Nucleus accumbens (tissue), 56 donors: ENCODE results near the gene HIF1AN.

ENCODE experiments used
- DNase-seq, 56 donors: peaks; one replicate each; lab custom pipeline; 2025; lab: John Stamatoyannopoulos, UW

The HIF1AN gene

DNA sequence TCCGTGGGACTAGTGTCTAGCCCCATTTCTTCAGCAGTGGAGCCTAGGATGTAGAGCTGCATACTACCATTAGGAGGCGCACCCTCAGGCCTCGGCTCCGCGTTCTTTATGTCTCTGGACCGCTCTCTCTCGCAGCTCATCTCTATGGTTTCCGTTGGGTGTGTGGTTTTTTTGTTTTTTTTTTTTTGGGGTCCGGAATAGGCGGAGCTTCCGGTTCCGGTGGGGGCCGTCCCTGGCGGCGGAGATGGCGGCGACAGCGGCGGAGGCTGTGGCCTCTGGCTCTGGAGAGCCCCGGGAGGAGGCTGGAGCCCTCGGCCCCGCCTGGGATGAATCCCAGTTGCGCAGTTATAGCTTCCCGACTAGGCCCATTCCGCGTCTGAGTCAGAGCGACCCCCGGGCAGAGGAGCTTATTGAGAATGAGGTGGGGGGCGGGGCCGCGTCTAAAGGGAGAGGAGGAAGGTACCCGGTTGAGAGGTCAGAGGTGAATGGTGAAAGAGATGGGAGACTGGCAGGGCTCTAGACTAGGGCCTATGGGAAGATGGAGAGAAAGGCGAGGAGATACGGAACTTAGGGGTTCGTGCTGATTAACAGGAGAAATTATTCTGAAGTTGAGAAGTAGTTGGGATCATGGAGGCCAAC lies at the start of gene HIF1AN:
Gene HIF1AN, plus strand, starts transcription at position 229 of the 639 bp plus-strand sequence. Its CDS starts 16 bp downstream, at position 245.
- peak in 55 of 56 donors; percentile 36 to 93 (median 80) for DNase-seq

DNA sequence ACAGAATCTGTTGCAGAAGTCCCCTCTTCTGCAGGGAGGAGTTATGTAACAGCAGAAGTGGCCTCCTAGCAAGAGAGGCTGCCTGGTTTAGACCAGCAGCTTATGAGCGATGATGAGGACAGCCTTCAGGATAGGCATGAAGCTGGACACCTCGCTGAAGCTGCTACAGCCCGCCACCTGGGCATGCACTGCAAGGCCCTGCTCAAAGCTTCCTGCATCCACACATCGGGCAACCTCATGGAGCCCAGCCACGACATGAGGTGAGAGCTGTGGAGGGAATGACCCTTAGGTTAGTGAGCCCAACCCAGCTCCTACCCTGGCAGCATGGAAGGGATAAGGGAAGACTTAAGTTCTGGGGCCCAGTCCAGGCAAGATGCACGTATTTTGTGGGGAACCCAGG lies 48.2 kb upstream of the HIF1AN start:
- no peak for DNase-seq

DNA sequence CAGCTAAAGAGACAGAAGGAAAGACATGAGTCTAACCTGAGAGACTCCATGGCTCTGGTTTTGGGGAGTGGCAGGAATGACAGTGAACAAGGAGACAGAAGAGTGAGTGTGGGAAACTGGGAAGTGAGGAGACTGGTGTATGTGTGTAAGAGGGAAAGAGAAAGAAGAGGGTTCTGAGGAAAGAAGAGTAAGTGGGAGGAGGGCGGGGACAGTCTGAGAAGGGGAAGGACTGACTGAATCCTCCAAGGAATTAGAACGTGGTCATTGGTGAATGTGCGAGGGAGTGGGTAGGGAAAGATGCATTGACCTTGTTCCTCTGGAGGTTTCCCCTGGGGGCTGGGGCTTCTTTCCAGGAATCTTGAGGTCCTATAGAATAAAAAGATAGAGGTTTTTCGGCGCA lies 46.3 kb upstream of the HIF1AN start:
- DNase-seq: no peak

DNA sequence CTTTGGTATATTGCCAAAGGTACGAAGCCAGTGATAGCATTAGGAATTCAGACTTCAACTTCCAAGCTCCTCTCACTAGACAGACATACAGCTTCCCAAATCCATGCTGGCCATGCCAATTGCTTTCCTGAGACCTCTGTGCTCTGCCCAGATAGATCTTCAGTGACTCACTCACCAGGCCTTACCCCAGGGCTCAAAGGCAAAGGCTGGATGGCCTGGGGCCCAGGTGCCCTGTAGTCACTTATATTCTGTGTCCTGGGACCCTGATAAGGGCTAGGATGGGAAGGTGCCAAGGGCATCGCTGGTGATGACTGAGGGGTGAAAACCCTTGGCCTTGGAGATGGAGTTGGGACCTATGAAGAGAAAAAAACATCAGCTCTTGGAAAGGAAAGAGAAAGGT lies 45.2 kb upstream of the HIF1AN start:
- no peak for DNase-seq

DNA sequence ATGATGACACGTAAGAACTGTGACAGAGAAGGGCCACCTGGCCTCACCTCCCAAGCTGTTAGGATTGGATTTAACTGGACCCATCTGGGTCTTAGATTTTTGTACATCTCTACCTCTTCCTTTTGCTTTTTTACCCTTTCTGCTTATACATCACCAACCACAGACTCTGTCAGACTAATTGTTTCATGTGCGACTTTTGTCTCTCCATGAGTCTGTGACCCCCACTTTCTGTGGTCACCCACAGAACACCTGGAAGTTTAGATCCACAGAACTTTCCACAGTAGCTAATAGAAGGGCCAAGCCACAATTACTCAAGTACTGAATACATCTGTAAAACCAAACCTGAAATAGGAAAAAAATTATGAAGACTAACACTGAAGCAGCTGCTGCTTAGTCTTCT lies 39.2 kb upstream of the HIF1AN start:
- no peak for DNase-seq

DNA sequence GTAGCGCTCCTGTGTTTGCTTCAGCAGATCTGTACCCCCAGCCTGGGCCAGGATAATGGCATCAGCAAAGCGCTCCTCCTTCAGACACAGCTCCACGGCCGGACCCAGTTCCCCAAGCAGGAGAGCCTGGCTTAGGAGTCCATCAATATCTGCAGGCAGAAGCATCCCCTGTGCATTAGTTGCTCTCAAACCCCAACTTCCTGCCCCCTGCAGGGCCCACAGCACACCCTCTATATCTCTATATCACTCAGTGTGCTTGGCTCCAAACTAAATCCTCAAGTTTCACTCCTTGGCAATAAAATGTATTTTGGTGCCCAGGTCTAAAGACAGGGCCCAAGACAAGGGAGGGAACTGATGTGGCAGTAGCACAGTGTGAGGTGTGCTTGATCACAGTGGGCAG lies 37.7 kb upstream of the HIF1AN start:
- DNase-seq: no peak

DNA sequence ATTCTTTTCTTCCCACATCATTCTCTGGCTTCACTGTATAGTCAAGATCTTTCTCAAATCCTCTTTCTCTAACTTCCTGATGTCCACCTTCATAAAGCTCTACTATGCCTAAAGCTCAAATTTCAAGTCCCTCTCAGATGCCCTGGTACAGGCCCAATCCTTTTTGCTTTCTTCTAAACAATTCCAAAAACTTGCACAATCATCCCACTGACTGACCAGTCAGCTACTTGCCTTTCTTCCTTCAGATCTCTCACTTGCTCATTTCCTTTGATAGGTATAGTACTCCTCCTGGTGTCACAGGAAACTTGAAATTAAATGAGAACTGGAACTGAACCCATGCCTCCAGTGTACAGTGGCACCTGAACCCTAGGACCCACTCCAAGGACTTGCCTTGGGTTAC lies 34.3 kb upstream of the HIF1AN start:
- no peak for DNase-seq

DNA sequence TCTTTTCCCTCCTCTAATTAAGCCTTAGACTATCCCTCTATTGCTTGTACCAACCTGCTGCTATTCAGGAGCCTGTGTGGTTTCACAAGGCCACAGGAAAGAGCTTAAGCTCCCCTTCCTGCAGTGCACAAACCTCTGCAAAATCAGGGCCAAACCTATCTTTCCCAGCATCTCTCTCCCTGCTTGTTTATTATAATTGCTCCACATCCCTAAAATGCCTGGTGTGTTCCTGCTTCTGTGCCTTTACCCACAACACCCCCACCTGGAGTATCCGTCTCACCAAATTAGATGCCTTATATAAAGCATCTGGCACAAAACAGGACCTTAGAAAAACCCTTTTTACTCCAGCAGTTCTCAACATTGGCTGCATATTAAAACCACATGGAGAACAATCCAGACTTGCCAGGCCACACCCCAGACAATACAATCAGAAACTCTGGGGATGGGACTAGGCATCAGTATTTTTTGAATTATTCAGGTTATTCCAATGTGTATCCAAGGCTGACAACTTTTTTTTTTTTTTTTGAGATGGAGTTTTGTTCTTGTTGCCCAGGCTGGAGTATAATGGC lies 32.7 kb upstream of the HIF1AN start:
- DNase-seq: no peak

DNA sequence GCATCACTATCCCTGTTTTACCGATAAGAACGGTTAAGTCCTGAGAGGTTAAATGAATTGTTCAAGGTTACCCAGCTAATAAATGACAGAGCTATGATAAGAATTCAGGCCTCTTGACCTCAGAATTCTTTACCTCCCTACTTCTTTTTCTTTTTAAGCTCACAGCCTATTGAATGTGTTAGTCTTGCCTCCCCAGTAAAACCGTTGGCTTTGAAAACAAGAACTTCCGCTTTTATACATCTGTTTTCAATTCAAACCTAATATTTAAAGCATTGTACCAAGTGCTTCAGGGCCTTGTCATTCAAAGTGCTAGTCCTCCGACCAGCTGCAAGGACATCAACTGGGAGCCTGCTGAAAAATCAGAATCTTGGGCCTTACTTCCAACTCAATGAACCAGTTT lies 31.6 kb upstream of the HIF1AN start:
- DNase-seq: no peak

DNA sequence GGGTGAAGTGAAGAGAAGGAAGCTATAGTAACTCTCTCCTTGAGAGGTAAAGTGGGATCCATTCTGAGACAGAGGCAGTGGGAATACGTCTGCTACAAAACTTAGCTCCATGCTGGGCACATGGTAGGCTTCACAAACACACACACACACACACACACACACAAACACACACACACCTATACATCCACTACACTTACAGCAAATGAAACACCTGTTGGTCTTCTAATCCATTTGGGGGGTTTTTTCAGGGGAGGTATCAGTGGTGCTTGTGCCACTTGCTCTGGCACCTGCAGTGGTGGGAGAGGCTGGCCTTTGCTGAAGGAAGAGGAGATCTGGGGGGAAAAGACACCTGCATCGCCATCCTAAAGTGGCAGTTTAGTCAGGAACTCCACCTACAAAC lies 30.6 kb upstream of the HIF1AN start:
- no peak for DNase-seq

DNA sequence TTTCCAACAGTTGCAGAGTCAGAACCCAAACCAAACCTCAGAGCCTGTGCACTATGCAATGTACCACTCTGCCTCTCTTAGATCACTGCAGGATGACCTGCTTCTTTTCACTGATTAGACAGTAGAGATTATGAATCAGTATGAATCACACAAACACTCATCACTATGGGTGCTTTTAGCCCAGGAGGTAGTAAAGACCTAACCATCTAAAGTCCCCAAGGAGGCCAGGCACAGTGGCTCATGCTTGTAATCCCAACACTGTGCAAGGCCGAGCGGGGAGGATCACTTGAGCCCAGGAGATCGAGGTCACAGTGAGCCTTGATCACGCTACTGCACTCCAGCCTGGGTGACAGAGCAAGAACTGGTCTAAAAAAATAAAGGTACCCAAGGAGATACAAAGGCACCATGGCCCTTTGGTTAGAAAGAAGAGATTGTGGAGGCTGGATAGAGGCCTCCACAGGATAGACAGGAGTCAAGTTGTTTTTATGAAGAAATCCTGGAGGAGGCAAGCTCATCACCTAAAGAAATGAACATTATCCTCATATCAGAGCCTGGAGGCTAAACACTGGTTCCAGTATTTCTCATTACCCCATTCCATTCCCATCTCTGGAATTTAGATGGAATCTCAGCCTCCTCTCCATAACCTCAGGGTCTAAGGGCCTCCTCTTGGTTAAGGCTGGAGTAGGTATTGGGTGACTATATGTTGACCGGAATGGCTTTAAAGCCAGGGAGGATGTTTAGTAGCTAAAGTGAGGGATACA lies 29.0 kb upstream of the HIF1AN start:
- no peak for DNase-seq

DNA sequence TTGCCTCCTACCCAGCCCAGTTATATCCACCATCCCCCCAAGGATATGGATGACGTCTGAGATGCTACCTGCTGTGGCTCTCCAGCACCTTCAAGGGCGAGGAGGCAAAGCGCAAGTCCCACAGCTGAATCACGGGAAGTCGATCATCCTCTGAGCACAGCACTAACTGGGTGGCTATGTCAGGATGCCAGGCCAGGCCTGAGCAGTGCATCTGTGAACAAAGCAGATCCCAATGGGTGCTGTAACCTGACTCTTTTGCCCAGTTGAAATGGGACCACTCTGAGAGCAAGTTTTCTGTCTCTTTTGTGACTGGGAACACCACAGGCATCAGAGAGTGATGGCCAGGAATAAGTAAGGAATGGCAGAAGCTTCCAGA lies 28.4 kb upstream of the HIF1AN start:
- DNase-seq: no peak

DNA sequence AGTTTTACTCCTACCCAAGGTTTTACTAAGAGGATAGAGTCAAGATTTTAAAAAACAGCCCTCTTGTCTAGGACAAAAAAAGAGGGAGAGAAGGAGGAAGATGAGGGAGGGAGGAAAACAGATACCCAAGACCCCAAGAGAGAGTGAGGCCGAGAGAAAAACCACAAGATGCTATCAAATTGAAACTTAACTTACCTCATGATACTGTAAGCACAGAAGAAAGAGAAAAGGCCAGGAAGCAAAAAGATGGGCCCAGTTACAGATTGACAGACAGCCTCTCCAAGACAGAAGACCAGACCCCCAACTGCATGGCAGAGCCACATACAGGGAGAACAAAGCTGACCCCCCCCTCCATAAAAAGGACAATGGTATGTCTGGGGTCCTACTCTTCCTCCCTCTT lies 27.5 kb upstream of the HIF1AN start:
- no peak for DNase-seq

DNA sequence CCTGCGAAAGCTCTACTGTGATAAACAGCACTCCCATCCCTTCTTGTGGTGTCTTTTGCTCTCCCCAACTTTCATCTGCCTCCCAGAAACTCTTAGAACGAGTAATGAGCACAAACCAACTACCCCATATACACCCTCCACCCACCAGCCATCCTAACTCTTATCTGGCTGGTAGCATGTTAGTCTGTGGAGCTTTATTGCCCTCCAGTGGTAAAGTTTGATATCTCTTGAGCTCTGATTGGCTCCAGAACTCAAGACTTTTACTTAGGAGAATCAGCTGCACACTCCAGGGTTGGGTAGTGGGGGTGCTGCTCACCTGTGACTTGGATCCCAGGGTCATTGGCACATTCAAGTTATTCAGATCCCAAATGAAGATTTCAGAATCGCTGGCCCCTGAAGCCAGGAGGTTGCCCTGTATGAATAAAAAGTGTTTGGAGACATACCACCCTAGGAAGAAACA lies 27.0 kb upstream of the HIF1AN start:
- DNase-seq: no peak

DNA sequence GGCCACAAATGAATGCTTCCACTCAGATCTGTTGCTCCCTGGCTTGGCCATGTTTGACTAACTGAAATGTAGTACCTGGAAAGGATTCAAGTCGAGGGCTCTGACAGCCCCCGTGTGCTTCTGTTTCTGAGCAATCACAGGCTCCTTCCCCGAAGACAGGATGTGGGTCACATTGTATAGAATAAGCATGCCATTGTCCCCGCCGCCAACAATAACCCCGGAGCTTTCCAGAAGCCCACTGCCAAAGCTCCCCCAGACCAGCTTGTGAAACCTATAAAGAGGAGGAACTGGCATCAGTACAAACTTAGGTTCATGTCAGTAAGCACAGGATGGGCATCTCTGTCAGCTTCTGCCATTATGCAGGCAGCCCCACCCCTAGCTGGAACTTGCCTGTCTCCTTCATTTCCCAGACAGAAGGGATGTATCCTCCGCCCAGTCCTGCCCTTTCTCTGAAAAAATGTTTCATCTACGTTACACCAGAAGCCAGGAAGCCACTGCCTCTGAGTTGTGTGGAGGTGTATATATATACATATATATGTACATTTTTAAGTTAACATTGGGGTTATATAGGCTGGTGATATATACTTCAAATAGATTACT lies 26.4 kb upstream of the HIF1AN start:
- no peak for DNase-seq

DNA sequence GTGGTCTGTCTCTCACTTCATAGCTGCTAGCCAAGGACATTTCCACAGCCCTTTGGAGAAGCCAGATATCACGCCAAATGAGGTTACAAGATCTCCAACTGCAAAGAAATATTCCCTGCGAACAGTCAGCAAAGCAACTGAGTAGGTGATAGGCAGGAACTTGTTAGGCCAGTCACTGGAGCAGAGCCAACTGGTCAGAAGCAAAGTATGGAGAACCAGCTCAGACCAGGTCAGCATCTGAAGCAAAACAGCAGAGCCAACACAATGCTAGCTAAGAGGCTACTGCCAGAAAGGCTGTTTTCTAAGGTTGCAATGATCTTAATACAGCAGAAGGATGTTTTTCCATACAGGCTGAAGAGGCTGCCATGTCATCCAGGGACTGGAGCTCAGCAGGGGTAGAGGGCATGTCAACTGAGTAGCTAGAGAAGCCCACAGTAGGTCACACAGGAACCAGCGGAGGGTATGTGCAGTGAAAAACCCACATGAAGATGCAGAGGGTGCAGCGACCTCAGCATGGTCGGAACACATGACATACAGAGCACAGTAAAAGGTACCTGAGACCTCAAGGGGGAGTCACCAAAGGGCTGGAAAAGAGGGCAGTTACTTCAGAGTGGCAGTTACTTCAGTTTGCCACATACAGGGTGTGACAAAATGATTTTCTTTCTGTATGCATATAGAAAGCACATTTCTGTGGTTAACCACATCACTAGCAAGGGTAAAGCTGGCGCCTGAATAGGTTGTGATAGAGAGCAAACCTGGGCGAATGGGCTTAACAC lies 25.0 kb upstream of the HIF1AN start:
- DNase-seq: no peak

DNA sequence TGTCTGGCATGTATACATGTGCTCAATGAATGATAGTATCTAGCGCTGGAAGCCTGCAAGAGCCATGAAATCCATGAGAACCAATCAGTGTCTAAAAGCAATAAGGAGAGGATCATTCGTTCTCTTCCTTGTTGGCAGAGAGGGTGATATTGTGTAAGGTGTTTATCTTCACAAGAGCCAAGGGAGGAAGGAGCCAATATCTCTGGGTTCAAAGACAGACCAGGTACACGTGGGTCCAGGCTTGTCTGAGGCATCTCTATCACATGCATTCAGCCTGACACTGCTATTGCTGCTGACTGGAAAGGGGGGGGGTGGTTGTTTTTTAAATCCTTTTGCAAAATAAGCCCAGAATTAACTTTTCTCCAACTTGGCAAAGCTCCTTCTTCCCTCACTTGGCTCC lies 20.1 kb upstream of the HIF1AN start:
- DNase-seq: no peak

DNA sequence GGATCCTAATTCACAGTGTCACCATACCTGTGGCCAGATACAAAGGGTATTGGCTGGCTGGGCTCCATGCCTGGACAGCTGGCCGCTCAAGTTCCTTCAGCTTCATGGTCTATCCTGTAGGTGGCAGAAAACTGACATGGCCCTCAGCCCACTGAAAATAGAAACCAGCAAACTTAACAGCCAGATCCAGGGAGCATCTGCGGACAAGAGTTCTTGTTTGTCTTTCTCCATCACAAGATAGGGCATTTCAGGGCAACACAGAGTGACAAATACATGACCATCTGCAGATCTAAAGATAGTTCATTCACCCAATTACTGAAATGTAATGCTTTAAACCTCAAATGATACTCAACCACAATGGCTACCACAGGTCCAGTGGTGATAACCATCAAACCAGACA lies 18.9 kb upstream of the HIF1AN start:
- DNase-seq: no peak

DNA sequence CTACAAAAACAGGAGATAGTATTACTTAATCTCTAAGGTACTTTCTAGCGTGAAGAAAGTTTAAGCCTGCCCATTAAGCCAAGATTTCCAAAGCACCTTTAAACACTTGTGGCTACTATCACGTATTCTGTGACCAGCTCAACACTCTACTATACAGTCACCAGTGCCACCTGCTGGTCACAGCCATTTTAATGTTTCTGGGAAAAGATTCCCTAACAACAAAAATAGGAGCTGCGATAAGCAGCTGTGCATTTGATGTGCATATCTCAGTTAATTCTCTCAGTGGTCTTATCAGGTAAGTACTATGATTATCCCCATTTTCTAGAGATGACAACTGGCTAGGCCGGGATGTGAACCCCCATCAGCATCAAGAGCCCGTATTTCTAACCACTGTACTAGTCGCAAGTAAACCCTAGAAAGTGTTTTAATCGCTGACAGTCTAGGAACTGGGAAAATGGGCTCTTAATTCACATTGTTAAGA lies 16.9 kb upstream of the HIF1AN start:
- peak in 41 of 56 donors; percentile 1 to 81 (median 21) for DNase-seq

DNA sequence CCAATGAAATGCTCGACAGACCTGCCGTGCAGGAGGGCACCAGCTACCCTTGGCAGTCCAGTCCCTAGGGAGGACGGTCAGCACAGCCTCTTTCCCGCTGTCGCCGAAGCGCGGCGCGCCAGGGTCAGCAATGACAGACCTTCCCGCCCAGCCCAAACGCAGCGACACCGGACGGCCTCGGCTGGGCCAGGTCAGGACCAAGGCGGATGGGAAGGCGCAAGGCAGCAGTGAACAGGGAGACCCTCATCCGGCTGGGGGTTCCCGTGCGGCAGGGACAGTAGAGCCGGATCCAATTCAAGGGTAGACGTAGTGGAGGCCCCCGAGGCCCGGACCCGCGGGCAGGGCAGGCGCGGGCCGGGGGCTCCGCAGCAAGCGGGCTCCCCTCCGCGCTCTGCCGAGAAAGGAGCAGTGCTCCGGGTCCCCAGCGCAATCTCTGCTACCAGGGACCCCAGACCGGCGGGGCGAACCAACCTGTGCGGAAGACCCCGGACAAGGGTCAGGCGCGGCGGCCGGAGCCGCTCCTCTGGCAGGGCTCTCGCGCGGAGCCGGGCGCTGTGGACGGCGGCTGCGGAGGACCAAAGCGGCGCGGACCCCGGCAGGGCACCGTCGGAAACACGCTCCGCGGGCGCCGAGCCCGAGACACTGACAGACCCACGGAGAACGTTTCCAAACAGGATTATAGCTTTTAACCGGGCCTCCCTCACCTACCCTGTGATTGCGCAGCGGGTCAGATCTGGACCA lies 16.3 kb upstream of the HIF1AN start, which contains the start of gene SEC31B:
Gene SEC31B, minus strand, starts transcription at position 551 of the 741 bp plus-strand sequence. CDS start 2,909 bp downstream, outside the sequence.
- DNase-seq: peak in 45 of 56 donors; percentile 2 to 64 (median 25)
